CD4-positive, alpha-beta T cell treated with Interleukin-6 for 4 hours (primary cell): ENCODE data around the gene CAPN15.

Experiments
- DNase-seq: peaks from one replicate; pipeline ENCODE4 v3.0.0-alpha.2; 2020; ENCODE audit warnings: mixed read lengths

CAPN15 gene

DNA sequence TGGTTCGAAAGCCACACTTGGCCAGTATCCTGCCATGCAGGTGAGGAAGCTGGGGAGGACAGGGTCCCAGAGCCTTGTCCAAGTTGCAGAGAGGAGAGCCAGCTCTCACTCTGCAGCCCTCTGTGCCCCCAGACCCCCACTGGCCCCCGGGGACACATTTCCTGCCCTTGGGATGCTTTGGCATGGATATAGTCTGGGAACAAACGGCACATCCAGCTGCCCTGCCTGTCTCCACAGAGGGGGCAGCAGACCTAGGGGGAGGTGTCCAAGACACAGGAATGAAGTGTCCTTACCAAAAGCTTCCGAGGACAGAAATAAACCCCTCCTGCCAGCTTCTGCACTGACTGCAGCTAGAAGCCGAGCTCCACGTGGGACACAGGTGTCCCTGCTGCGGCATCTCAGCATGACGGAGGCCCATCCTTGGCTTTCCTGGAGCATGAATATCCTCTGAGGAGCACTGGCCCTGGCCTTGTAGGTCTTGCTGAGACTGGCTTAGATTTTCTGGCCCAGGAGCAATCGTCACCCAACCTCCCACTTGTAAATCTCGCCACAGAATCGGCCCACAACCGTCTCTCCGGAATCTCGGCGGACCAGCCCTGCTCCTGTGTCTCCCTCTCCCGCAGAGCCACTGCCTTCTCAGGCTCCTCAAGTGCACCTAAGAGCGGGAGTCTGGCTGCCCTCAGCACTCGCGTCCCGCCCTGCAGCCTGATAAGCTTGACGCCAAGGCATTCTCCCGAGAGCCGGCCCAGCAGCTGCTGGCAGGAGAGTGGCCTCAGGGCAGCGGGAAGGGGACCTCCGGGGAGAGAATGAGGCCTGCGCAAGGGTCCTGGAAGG is 1.1 kb upstream of the CAPN15 start:
- peak; percentile 21 for DNase-seq

GRCh38 chr16:528111-529011 is 849 bp downstream of the CAPN15 start:
- peak; percentile 22 for DNase-seq

DNA sequence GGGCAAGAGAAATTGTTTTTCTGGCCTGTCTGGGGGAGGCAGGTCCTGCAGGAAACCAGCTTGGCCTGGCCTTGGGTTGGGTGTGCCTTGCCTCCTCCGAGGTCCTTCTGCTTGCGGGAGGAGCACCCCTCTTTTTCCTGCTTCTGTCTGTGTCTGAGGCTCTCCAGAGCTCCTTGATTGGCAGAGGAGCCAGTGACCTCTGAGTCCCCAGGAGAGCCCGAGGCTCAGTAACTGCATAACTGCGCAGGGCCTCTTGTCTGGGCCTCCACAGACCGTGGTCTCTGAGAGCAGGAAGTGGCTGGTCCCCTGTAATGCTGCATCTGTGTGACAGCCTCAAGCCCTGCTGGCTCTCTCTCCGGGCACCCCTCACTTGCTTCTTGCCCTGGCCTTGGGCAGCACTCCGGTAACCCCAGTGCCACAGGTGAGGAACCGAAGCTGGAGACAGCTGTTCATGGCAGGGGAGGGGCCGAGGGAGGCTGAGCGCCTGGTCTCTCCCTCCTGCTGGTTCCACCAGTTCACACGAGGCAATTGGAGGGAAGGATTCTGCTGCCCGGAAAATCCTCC is 1.6 kb downstream of the CAPN15 start:
- peak; percentile 32 for DNase-seq

DNA sequence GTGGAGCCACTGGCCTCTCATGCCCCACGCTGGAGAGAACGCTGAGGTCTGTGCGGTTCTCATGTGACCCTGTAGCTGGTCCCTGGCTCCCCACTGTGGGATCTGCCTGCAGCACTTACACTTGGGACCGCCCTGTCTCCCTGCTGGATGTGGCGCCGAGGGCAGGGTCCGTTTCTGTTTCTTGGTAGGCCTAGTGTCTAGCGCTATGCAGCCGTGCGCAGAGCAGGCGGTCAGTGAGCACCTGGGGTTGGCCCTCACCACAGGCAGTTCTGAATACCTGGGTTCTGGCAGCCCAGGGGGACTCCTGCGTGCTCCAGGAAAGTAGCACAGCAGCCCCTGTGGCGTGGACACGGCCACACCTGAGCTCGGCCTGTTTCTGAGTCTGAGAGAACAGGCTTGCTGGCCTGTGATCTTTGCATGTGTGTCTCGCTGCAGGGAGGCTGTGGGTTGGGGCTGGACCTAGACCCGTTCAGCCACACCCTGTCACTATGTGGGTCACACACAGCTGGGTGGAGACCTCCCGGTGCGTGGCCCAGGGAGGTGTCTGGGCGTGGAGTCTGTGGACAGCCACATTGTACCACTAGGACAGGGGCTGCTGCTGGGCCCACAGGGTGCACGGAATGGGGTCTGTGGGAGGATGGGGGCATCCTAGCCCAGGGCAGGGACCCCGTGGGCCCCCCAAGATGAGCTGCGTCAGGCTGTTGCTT is 2.8 kb downstream of the CAPN15 start:
- DNase-seq = no peak

GRCh38 chr16:531494-532125 is 4.1 kb downstream of the CAPN15 start:
- DNase-seq = no peak

DNA sequence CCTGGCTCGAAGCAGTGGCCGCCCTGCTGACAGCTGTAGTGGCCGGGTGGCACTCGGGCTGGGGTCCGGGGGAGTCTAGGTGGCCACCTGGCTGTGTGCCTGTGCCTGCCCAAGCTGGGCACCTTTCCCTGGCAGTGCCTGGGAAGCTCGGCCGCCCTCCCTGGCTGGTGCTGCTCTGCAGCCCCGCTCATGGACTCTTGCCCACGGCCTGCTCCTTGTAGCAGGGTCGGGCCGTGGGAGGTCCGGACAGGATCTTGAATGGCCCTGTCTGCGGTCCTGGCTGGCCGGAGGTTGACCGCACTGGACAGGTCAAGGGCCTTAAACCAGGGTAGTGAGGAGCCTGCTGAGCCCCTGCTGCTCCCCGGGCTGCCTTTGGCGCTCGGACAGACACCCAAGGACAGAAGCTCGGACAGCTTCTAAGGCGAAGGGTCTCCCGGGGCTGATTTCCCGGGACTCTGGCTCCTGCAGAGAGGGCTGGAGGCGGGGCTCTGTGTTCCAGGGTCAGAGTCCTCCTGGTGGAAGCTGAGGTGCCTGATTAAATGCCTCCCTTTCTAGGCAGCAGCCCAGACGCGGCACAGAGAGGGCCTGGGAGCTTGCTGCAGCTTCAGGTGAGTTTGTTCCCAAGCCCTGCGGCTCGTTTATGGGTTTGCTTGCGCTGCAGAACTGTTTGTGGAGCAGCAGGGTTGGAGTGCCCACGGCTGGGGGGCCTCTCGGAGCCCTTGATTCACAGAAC is 6.0 kb downstream of the CAPN15 start:
- no peak for DNase-seq

DNA sequence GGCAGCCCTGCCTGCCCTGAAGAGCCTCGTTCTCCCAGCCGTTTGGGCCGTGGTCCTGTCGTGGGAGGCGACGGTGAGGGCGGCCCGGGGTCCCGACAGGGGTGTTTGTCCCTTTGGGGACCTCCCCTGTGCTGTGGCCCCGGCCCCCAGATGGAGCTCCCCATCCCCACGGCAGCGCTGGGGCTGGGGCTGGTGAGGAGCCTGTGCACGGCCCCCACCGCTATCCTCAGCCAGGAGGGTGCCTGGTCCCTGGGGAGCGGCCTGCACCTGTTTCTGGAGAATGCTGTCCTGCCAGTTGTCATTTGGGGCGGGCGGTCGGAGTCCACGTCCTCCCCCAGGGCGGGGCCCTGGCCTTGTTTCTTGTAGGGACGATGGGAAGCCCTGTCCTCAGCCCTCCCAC is 6.6 kb downstream of the CAPN15 start:
- DNase-seq = no peak

GRCh38 chr16:534856-535445 is 7.4 kb downstream of the CAPN15 start:
- no peak for DNase-seq

- DNase-seq = no peak
These were observed 8.2 kb downstream of the CAPN15 start for GRCh38 chr16:535446-536405.

DNA sequence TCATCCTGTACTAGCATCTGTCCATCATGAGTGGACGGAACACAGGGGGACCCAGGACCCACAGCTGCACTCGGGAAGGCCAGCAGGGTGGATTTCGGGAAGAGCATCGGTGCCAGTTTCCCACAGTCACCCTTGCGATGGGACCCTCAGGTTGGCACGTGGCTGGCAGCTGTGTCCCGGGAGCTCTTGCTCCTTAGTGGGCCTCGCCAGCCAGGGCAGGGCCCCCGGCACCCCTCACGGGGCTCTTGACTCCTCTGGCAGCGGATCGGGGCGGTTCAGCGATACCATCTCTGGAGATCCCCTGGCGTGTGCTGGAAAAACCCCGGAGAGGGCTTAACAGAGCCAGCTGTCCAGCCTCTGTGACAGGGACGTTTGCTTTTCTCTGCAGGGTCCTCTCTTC is 9.2 kb downstream of the CAPN15 start:
- DNase-seq = no peak

- no peak for DNase-seq
These were observed 10.2 kb downstream of the CAPN15 start for GRCh38 chr16:537415-538335.

DNA sequence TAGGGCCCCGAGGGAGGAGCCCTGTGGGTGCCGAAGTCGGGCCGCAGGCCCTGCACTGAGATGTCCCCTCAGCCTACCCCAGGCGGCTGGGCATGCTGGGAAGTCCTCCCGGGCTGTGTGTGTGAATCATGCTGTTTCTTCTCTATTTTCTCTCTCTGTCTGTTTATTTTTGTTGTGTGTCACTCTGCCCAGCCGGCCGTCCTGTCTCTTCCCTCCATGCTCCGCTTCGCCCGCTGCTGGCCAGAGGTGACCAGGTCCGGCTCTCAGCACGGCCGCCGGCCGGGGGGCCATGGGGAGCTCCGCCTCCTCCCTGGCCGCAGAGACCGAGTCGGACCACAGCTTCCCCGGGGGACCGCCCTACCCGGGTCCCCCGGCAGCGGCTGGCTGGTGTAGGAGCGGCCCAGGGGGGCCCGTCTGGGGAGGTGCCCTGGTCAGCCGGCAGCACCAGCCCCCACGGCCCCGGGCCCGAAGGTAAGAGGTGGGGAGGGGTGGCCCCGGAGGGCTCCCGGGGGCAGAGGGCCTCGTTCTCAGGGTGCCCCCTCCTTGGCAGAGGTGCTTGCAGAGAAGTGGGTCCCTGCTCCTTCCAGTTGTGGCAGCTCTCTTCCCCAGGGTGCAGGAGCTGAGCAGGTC is 12.5 kb downstream of the CAPN15 start:
- DNase-seq = no peak

DNA sequence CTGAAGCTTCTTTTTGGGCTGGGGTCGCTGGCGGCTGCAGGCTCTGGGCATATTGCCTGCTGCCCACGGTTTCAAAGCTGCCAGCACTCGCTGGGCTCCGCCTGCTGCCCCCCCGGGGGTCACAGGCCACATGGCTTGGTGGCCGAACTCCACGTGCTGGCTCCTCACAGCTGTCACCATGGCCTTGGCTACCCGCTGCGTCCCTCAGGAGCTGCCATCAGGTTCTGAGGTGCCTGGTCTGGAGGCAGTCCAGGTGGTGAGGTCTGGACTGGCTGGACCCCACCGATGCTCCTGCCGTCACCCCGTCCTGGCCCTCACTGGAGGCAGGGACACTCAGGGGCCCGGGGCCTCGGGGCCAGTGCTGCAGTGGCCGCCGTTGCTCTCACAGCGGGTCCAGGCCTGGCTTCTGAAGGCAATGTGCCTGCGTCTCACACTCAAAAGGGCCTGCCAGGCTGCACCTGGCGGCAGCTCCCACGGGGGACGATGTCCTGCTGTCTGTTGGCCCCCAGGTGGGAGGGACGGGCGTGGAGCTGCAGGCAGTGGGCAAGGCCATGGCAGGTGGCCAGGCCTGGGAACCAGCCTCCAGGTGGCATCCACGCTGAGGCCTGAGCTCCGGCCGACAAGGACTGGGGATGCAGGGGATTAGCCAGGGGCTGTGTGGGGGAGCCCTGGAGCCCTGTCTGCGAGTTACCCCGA is 13.3 kb downstream of the CAPN15 start:
- DNase-seq = no peak

DNA sequence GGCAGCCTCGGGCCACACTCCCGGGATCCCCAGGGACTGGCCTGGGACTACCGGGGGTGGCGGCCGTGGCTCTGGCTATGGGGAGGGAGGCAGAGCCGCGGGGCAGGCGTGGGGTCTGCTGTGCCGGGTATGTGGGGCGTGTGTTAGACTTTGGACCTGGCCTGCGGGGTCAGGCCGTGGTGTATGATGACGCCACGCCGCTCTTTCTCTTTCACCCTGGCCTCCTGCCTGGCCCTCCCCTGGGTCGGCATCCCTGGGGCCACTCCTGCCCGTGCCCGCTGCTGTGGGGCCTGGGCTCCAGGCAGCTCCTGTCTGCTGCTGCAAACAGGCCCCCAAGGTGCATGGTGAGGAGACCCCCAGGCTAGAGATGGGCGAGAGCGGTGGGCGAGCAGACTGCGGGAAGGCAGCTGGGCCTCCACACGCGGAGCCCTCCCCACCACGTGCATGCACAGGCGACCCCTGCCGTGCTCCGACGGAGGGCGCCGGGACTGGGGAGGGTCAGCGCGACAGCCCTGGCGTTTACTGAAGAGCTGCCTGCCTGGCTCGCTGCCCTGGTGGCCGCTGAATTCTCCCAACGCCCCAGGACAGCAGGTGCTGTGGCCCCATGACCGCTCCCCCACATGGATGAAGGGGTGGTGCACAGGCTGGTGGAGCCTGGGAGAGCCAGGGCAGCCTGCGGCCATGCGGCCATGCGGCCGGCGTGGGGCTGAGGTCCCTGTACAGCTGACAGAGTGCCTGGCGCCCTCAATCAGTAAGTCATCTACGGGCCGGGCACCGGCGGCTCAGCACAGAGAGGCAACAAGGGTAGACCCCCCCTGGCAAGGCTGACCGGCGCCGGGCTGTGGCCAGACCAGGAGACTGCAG is 16.0 kb downstream of the CAPN15 start:
- DNase-seq = no peak

- DNase-seq = no peak
These were observed 17.0 kb downstream of the CAPN15 start for GRCh38 chr16:544517-544916.

DNA sequence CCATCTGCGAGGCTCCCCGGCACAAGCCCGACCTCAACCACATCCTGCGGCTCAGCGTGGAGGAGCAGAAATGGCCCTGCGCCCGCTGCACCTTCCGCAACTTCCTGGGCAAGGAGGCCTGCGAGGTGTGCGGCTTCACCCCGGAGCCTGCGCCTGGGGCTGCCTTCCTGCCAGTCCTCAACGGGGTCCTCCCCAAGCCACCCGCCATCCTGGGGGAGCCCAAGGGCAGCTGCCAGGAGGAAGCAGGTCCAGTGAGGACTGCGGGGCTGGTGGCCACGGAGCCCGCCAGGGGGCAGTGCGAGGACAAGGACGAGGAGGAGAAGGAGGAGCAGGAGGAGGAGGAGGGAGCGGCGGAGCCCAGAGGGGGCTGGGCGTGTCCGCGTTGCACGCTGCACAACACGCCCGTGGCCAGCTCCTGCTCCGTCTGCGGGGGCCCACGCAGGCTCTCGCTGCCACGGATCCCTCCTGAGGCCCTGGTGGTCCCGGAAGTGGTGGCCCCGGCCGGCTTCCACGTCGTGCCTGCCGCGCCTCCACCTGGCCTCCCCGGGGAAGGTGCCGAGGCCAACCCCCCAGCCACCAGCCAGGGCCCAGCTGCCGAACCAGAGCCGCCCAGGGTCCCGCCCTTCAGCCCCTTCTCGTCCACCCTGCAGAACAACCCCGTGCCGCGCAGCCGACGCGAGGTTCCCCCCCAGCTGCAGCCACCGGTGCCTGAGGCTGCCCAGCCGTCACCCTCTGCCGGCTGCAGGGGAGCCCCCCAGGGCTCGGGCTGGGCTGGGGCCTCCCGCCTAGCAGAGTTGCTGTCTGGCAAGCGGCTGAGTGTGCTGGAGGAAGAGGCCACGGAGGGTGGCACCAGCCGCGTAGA is 19.6 kb downstream of the CAPN15 start:
- DNase-seq = peak; percentile 66
